Transverse colon (tissue), 4 donors: ENCODE data around the gene PARP12. TPM values are rescaled to one million over a fixed set of nuclear protein-coding genes. Genes with fewer than 3 reads are reported as not detected.

ENCODE experiments used
- DNase-seq: peaks from one replicate; pipeline ENCODE4 v3.0.0-alpha.2; 2019
- H3K27ac ChIP-seq, 4 donors: fragments of 200-600 bp; sonication (generic); 2 replicates each; pipeline ENCODE4 v1.5.1; 2016 to 2018; ENCODE audit warnings: inconsistent platforms in 4 of 4
- H3K27me3 ChIP-seq: fragments of 200-600 bp; sonication (generic); 2 replicates; pipeline ENCODE4 v1.5.1; 2017; ENCODE audit warnings: inconsistent platforms
- H3K36me3 ChIP-seq, 4 donors: fragments of 200-600 bp; sonication (generic); 2 replicates each; pipeline ENCODE4 v1.5.1; 2017 to 2019; ENCODE audit warnings: inconsistent platforms in 4 of 4
- H3K4me1 ChIP-seq, 4 donors: fragments of 200-600 bp; sonication (generic); 2 replicates each; pipeline ENCODE4 v1.5.1; 2017 to 2020; ENCODE audit warnings: inconsistent platforms in 4 of 4
- H3K4me3 ChIP-seq, 4 donors: fragments of 200-600 bp; sonication (generic); 1 replicate in 1 of 4; 2 replicates in 3 of 4; pipeline versions ENCODE4 v1.5.1 to v1.6.1; 2017 to 2019; ENCODE audit warnings: inconsistent platforms in 4 of 4
- H3K9me3 ChIP-seq, 2 donors: fragments of 200-600 bp; sonication (generic); 2 replicates each; pipeline ENCODE4 v1.5.1; 2017 to 2019; ENCODE audit warnings: inconsistent platforms in 2 of 2
- CTCF ChIP-seq, 5 experiments: fragments of 200-600 bp in 3 of 5; fragments of 450-650 bp in 2 of 5; sonication (generic) in 3 of 5; IDR thresholded peaks; 1 replicate in 2 of 5; 2 replicates in 3 of 5; pipeline ENCODE4 v1.5.1; 2016 to 2017; ENCODE audit warnings: antibody characterized with exemption in 5 of 5, inconsistent platforms in 3 of 5, mild to moderate bottlenecking in 2 of 5, moderate library complexity in 1 of 5
- EP300 ChIP-seq: sonication (generic); formaldehyde crosslinking; IDR thresholded peaks from one replicate; pipeline ENCODE4 v1.6.1; 2017; ENCODE audit warnings: antibody characterized with exemption, low read depth
- POLR2A ChIP-seq: fragments of 450-650 bp; IDR thresholded peaks from one replicate; pipeline ENCODE4 v1.6.1; 2016; ENCODE audit warnings: antibody characterized with exemption, mild to moderate bottlenecking, moderate library complexity
- POLR2AphosphoS5 ChIP-seq, 3 donors: sonication (generic); formaldehyde crosslinking; IDR thresholded peaks; one replicate each; pipeline ENCODE4 v1.6.1; 2016; ENCODE audit warnings: antibody characterized with exemption in 3 of 3
- WGBS, 2 donors: methylation state at CpG; one replicate each; pipeline ENCODE4 v1.1.5; 2018; ENCODE audit warnings: low coverage in 1 of 2; 5-methylcytosine and 5-hydroxymethylcytosine counted together
- in situ Hi-C, 4 donors: fragments of 200-750 bp; cut with MboI; loops; one replicate each; pipeline versions ENCODE4 v1.15.0 to v1.15.1; 2017; ENCODE audit warnings: low sequenced_read_pairs in 3 of 4, low pct_ligation_motif_present in 1 of 4, low pct_unique_long_range_greater_than_20kb in 1 of 4
- intact Hi-C: fragments of 100-400 bp; cut with DNase I; formaldehyde crosslinking; loops from one replicate; pipeline ENCODE4 v1.15.1; 2023; ENCODE audit warnings: low total_unique reads
- total RNA-seq, 4 donors: library from RNA; depleted of rRNA; stranded (reverse); fragments of >200 nt; gene quantifications; one replicate each; pipeline ENCODE4 v1.1.0, GENCODE V29; 2016

PARP12 gene
- total RNA-seq, 4 donors from 2014 or later, result 20.9 to 105 (median 83.9) TPM

GRCh38 chr7:140035400-140036223 is 27.1 kb downstream of the PARP12 start:
- in situ Hi-C loops, result no loop called here
- intact Hi-C loops, result no loop called here
- WGBS, 2 donors, result 78 to 81% methylated on average over 4 of the region's 7 CpGs
- Histone ChIP-seq H3K9me3 (no peaks in the 10 kb centered on the region), H3K4me1 (no peaks in the 10 kb centered on the region), H3K36me3 (peaks cover 0 to 24% (median 1%) of the 10 kb centered on the region in 4 donors), H3K27ac (no peak overlapping the region), H3K27me3 (no peaks in the 10 kb centered on the region), H3K4me3 (no peak overlapping the region)
- TF ChIP-seq POLR2A, result no peak
- TF ChIP-seq POLR2AphosphoS5 (IDR thresholded peaks at IDR 0.05), result no peak
- TF ChIP-seq EP300, result no peak
- no peak for TF ChIP-seq CTCF (IDR thresholded peaks at IDR 0.05)
- DNase-seq, result no peak

- H3K4me3 ChIP-seq, result no peak overlapping the region
- in situ Hi-C loops, result no loop called here
- DNase-seq, result no peak
- no peak overlapping the region for H3K27ac ChIP-seq
- TF ChIP-seq CTCF (IDR thresholded peaks at IDR 0.05), result no peak
- TF ChIP-seq POLR2AphosphoS5 (IDR thresholded peaks at IDR 0.05), result no peak
- no peak for TF ChIP-seq EP300
- TF ChIP-seq POLR2A, result no peak
- peaks cover 0 to 16% (median 1%) of the 10 kb centered on the region in 4 donors for H3K36me3 ChIP-seq
- no peaks in the 10 kb centered on the region for H3K4me1 ChIP-seq
- no peaks in the 10 kb centered on the region for H3K9me3 ChIP-seq
- intact Hi-C loops, result no loop called here
- H3K27me3 ChIP-seq, result no peaks in the 10 kb centered on the region
These were observed 28.3 kb downstream of the PARP12 start for GRCh38 chr7:140034421-140034820.

DNA sequence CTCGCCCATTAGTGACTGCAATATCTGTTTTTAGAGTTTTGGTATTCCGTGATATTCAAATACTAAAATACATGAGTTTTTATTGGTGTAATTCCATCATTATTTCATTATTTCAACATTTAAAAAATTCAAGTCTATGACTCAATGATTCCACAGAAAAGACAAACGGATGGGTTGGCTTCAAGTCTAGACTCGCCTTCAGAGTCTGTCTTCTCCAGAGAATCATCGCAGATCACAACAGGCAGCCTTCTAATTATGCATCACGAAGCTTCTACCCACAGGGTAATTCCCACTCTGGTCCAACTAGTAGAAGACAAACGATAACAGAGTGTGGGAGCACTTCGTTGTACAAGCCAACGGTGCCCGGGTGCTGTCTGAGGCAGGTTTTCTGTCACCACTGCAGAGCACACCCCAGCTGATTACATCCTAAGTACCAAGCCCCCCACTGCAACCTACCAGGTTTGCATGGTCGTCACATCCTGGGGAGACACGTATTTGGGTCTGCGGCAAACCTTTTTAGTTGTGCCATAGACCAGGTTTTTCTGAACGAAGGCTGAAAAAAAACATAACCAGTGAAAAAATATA is 28.9 kb downstream of the PARP12 start:
- WGBS, 2 donors, result 89 to 96% methylated on average over 9 to 14 of the region's 14 CpGs
- intact Hi-C loops (no loop called here), in situ Hi-C loops (no loop called here)
- Histone ChIP-seq H3K4me3 (no peak overlapping the region), H3K27ac (no peak overlapping the region), H3K27me3 (no peaks in the 10 kb centered on the region), H3K9me3 (no peaks in the 10 kb centered on the region), H3K4me1 (no peaks in the 10 kb centered on the region), H3K36me3 (peaks cover 0 to 16% (median 1%) of the 10 kb centered on the region in 4 donors)
- no peak for DNase-seq
- no peak for TF ChIP-seq POLR2A
- TF ChIP-seq CTCF (IDR thresholded peaks at IDR 0.05), result no peak
- TF ChIP-seq EP300, result no peak
- no peak for TF ChIP-seq POLR2AphosphoS5 (IDR thresholded peaks at IDR 0.05)

DNA sequence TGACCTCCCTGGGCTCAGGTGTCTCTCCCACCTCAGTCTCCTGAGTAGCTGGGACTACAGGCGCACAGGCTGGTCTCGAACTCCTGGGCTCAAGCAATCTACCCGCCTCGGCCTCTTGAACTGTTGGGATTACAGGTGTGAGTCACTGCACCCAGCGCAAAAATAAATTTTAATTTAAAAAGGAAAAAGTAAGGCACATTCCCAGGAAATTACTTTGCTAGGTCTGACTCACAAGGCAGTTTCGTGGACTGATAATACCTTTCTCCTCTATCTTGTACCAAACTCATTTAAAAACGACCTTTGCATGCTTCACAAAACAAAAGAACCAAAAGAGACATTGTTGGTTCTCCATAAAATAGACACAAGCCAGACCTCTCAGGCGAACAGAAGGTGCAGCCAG is 29.7 kb downstream of the PARP12 start:
- Histone ChIP-seq H3K36me3 (peaks cover 0 to 15% (median 1%) of the 10 kb centered on the region in 4 donors), H3K4me1 (no peaks in the 10 kb centered on the region), H3K9me3 (no peaks in the 10 kb centered on the region), H3K27me3 (no peaks in the 10 kb centered on the region), H3K27ac (no peak overlapping the region), H3K4me3 (no peak overlapping the region)
- WGBS, 2 donors, result 60 to 92% methylated on average over 2 to 8 of the region's 8 CpGs
- in situ Hi-C loops, result no loop called here
- intact Hi-C loops, result no loop called here
- no peak for DNase-seq
- TF ChIP-seq CTCF (IDR thresholded peaks at IDR 0.05) (no peak), EP300 (no peak), POLR2AphosphoS5 (IDR thresholded peaks at IDR 0.05) (no peak), POLR2A (no peak)
